Measurements from ENCODE around the gene RASSF4.

RASSF4 gene

DNA sequence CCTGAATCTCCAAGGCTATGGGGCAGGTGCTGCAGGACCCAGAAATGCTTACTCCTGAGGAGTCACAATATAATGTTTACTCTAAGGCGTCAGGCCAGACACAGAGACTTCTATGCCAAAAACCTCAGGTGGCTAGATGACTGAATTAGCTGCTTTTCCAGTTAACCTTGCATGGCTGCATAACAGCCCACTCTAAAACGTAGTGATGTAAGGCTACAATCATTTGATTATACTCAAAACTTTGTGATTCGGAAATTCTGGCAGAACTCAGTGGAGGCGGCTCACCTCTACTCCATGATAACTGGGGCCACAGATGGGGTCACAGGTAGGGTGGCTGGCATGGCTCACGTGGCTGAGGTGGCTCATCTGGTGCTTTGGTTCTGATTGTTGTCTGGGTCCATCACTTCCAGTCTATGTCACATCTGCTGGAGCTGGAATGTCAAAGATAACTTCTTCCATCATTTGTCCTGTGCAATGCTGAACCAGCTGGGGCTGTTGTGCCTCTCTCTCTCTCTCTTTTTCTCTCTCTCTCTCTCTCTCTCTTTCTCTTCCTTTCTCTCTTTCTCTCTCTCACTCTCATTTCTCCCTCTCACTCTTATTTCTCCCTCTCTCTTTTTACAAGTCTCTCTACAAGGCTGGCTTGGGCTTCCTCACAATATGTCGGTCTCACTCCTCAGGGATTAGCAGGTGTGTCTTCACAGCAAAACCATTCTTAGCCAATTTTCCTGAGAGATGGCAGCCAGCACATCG, 36.6 kb upstream of the RASSF4 start:
- peaks cover 12% of the 10 kb centered on the region for H3K27me3 Mint-ChIP-seq
- no peaks in the 10 kb centered on the region for H3K4me1 Mint-ChIP-seq
- no peak for DNase-seq
- H3K27ac Mint-ChIP-seq, result no peak overlapping the region
- H3K9me3 Mint-ChIP-seq, result no peaks in the 10 kb centered on the region
- no peaks in the 10 kb centered on the region for H3K36me3 Mint-ChIP-seq
- CTCF ChIA-PET, result interaction anchor here (2.4 kb wide), 1 partner anchor 10 kb away, joined by 10 read pairs; no protein-coding TSS in a partner anchor
- H3K4me3 Mint-ChIP-seq, result no peak overlapping the region

DNA sequence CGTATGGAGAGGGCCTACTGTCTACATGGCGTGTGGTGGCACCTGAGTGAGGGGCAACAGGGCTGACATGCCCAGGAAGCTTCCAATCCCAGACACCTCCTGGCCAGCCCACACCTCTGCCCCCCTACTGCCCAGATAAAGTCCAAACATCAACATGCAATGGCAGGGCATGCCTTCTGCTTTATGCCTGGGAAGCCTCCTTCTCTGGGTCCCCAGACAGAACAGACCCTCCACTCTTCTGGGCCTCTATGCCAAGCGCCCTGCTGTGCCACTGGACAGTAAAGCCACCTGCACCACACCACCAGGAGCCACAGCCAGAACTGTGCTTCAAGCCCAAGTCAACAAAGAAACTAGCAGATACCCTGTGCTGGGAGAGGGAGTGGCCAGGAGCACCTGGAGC, 36.0 kb upstream of the RASSF4 start:
- no peak for DNase-seq
- H3K27me3 Mint-ChIP-seq, result peaks cover 10% of the 10 kb centered on the region
- H3K9me3 Mint-ChIP-seq, result no peaks in the 10 kb centered on the region
- CTCF ChIA-PET, result interaction anchor here (2.2 to 2.4 kb wide), 2 partner anchors 9 to 58 kb away, joined by 5 to 10 read pairs; no protein-coding TSS in a partner anchor
- H3K4me1 Mint-ChIP-seq, result no peaks in the 10 kb centered on the region
- H3K36me3 Mint-ChIP-seq, result no peaks in the 10 kb centered on the region
- H3K27ac Mint-ChIP-seq, result no peak overlapping the region
- no peak overlapping the region for H3K4me3 Mint-ChIP-seq

DNA sequence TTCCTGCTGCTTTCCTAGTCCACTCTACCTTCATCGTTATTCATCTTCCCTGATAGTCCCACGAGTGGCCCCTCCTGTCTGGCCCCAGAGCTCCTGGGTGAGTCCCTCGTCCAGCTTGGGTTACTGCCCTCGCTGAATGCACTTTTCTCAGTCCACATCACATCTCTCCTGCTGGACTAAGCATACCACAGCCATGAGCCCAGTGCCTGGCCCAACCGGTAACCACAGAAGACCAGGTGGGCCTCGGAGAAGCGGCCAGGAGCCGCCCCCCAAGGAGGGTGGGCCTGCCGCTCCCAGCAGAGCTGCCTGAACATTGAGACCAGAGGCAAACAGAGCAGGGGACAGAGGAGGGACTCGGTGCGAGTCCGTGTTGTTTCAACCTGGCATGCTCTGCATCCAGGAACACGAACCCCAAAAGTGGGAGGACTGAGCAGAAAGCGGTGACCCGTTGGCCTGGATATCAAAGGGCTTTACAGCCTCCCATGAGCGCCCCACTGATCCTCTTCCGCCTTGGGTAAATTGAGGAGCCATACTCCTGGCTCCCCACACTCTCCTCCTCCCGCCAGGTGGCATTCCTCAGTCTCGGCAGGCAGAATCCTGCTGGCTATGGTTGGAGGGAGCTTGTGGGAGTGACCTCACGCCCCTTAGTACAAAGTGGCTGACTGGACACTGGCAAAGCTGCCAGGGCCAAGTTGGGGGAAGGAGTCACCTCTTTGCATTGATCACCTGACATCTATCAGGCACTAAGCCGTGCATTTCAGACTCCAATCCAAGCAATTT, 35.2 kb upstream of the RASSF4 start:
- no peaks in the 10 kb centered on the region for H3K4me1 Mint-ChIP-seq
- no peaks in the 10 kb centered on the region for H3K36me3 Mint-ChIP-seq
- H3K9me3 Mint-ChIP-seq, result no peaks in the 10 kb centered on the region
- H3K4me3 Mint-ChIP-seq, result no peak overlapping the region
- H3K27me3 Mint-ChIP-seq, result peaks cover 13% of the 10 kb centered on the region
- no peak overlapping the region for H3K27ac Mint-ChIP-seq
- no peak for DNase-seq
- CTCF ChIA-PET, result interaction anchor here (0.8 to 2.4 kb wide), 4 partner anchors 8 to 59 kb away, joined by 3 to 10 read pairs (median 4); no protein-coding TSS in a partner anchor

DNA sequence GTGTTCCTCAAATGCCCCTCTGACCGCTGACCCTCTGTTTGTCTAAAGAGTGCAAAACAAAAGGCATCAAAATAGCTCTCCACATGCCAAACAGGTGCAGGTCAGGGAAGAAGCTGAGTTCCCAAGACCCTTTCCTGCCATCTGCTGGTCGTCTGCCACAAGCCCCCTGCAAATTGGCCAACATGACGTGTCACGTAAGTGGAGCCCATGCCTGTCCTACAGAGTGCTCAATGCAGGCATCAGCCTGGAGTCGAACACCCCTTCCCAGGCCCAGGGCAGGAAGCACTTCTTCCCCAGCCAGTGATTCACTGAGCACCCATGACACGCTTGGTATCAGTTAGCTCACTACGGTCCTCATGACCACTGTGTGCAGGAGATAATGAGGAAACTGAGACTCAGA, 34.4 kb upstream of the RASSF4 start:
- H3K4me3 Mint-ChIP-seq, result no peak overlapping the region
- no peak overlapping the region for H3K27ac Mint-ChIP-seq
- no peaks in the 10 kb centered on the region for H3K36me3 Mint-ChIP-seq
- H3K9me3 Mint-ChIP-seq, result no peaks in the 10 kb centered on the region
- DNase-seq, result peak; percentile 38
- H3K4me1 Mint-ChIP-seq, result no peaks in the 10 kb centered on the region
- peaks cover 20% of the 10 kb centered on the region for H3K27me3 Mint-ChIP-seq
- CTCF ChIA-PET, result interaction anchor here (0.8 to 2.2 kb wide), 3 partner anchors 9 to 60 kb away, joined by 3 to 5 read pairs (median 4); no protein-coding TSS in a partner anchor

DNA sequence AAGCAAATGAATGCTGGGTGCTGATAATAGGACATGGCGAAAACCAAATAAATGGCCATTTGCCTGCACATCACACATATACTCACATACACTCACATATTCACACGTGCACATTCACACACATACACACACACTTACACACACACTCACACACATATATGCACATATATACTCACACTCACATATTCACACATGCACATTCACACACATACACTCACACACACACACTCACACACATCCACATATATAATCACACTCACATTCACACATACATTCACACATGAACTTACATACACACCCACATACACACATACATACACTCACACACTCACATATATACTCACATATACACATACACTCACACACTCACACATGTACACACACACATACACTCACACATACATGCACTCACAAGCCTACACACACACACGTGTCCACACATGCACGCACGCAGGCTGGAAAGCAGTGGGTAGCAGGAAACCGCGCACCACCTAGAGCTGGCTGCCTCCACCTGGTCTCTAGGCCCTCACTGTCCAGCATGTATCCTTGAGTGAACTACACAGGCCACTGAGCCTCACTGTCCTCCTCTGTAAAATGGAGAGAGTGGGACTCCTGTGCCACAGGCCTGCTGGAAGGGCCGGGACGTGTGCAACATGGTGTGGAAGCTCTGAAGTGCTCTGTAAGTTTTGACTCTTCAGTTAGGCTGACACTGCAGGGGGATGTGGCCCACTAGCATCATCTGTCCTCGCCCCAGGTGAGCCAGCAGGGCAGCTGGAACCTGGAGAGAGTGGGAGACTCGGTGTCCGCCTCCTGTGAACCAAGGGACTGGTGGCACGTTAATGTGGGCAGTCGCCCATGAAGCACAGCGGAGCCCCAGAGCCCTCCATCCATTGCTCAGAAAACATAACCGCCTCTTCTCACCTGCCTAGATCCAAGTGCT, 33.5 kb upstream of the RASSF4 start:
- Mint-ChIP-seq H3K27me3 (peaks cover 15% of the 10 kb centered on the region), H3K4me1 (no peaks in the 10 kb centered on the region), H3K36me3 (no peaks in the 10 kb centered on the region), H3K4me3 (no peak overlapping the region), H3K9me3 (no peaks in the 10 kb centered on the region), H3K27ac (no peak overlapping the region)
- CTCF ChIA-PET, result interaction anchor here (2.2 kb wide), 1 partner anchor 61 kb away, joined by 5 read pairs; no protein-coding TSS in a partner anchor
- no peak for DNase-seq

DNA sequence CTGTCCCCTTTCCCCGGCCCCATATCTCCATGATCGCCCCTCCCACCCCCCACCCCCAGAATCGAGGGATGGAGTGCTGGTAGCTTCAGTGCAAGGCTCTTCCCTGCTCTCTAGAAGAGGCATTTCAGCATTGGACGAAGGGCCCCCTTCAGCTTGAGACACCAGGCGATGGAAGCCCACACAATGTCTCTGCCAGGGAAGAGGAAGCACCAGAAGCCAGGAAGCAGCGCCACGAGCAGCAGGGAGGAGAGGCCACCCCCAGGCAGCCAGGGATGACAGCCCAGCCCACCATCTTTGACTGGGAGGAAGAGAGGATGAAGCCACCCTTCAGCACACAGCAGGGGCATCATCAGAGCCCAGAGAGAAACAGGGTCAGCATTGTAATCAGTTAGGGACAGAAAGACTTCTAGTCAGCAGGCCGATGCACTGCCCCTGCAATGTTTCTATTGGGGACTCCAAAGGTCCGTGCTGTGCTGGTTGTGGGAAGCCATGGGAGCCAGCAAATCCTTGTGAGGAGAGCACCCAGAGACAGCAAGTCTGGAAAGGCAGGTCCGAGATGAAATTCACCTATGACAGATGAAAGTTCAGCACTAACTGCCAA, 32.8 kb upstream of the RASSF4 start:
- CTCF ChIA-PET, result interaction anchor here (1.1 kb wide), 1 partner anchor 10 kb away, joined by 3 read pairs; no protein-coding TSS in a partner anchor
- Mint-ChIP-seq H3K4me1 (no peaks in the 10 kb centered on the region), H3K4me3 (no peak overlapping the region), H3K36me3 (no peaks in the 10 kb centered on the region), H3K27me3 (peaks cover 17% of the 10 kb centered on the region), H3K9me3 (no peaks in the 10 kb centered on the region), H3K27ac (no peak overlapping the region)
- no peak for DNase-seq

DNA sequence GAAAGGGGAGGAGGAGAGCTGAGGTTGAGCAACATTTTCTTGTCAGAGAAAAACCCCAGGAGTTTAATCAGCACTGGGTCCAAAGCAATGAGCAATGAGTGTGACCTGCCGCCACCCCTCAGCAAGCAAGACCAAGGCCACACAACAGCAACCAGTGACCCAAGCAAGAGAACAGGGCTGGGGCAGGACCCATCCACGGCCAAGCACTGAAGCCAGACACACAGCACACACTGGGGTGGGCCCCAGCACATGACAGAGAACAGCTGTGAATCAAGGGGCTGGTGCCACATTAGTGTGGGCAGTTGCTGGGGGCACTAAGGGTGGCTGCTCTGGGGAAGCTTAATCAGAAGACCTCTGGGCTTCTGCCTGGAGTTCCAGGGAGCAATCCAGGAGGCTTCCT, 32.2 kb upstream of the RASSF4 start:
- Mint-ChIP-seq H3K36me3 (no peaks in the 10 kb centered on the region), H3K4me1 (no peaks in the 10 kb centered on the region), H3K27me3 (peaks cover 17% of the 10 kb centered on the region), H3K4me3 (no peak overlapping the region), H3K27ac (no peak overlapping the region), H3K9me3 (no peaks in the 10 kb centered on the region)
- DNase-seq, result no peak
- CTCF ChIA-PET, result interaction anchor here (1.1 kb wide), 1 partner anchor 9 kb away, joined by 3 read pairs; no protein-coding TSS in a partner anchor

DNA sequence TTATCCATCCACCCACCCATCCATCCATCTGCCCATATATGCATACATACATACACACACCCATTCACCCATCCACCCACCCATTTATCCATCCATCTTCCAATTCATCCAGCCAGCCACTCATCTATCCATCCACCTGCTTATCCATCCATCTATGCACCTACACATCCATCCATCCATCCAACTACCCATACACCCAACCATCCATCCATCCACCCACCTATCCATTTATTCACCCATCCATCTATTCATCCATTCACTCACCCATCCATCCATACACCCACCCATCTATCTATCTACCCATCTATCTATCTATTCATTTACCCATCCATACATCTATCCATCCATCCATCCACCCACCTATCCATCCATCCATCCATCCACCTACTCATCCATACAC, 31.1 kb upstream of the RASSF4 start:
- H3K4me1 Mint-ChIP-seq, result no peaks in the 10 kb centered on the region
- no peak overlapping the region for H3K4me3 Mint-ChIP-seq
- H3K27me3 Mint-ChIP-seq, result peaks cover 14% of the 10 kb centered on the region
- no peaks in the 10 kb centered on the region for H3K9me3 Mint-ChIP-seq
- no peak for DNase-seq
- CTCF ChIA-PET, result no interaction called here
- H3K27ac Mint-ChIP-seq, result no peak overlapping the region
- H3K36me3 Mint-ChIP-seq, result no peaks in the 10 kb centered on the region

DNA sequence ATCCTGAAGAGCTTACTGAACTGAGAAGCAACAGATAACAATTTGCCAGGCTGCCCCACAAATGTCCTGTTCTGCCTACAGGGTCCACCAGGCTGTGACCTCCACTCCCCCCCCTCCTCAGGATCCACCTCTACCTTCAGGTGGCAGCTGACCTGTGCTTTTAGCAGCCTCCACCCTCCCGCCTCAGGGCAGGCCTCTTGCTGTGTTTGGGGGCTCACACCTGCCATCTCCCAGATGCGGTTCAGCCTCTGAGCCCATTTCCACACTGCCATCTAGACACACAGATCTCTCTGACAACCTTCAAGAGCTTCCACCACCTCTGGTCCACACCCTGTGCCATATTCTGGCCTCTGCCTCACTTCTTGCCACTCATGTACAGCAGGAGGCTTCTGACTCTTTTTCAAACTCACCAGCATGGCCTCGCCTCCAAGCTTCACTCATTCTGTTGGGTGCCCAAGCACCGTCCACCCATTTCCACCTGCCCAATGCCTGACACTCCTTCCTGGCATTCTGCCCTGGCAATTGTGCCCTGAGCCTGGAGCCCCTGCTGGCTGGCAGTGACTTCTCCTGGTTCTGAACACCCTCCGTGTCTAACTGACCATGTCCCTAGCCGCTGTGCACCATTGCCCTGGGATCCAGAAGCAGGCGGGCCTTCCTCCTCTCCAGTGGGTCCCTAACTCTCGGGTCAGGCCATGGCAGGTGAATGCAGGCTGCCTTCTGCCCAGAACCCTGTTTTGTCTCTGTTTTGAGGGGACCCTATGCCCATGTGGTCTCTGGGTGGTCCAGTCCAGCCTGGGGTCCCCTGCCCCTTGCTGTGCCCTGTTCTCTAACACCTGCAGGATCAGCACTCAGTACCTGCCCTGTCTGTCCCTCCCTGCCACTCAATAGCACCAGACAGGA, 30.0 kb upstream of the RASSF4 start:
- DNase-seq, result no peak
- no peak overlapping the region for H3K4me3 Mint-ChIP-seq
- CTCF ChIA-PET, result no interaction called here
- H3K9me3 Mint-ChIP-seq, result no peaks in the 10 kb centered on the region
- H3K36me3 Mint-ChIP-seq, result no peaks in the 10 kb centered on the region
- H3K27me3 Mint-ChIP-seq, result peaks cover 14% of the 10 kb centered on the region
- no peaks in the 10 kb centered on the region for H3K4me1 Mint-ChIP-seq
- H3K27ac Mint-ChIP-seq, result no peak overlapping the region

DNA sequence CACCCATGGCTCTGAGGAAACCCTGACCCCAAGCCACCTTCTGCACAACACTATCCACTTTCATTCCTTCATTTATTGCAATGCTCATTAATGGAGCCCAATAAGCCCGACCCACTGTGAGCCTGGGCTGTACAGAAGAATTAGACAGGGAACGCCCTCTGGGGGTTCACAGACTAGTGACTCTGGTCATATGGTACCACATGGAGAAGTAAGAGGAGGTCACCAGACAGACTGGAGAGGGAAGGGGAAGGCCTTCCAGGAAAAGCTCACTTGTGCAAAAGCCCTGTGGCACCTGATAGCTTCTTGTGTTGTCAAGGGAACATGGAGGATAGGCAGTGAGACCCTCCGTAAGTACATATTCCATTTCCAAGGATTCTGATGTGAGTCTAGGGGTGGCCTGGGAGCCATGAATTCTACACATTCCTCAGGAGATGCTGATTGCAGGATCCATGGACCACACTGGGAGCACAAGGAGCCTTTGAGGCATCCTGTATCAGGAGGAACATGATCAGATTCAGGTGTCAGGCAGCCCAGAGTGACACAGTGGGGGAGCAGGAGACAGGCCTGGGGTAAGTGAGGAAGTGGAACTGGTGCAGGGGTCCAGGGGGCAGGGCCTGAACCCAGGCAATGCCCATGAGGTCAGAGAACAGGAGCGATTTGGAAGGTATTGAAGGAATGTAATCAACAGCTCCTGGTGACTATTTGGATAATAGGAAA, 28.5 kb upstream of the RASSF4 start:
- Mint-ChIP-seq H3K4me1 (peaks cover 5% of the 10 kb centered on the region), H3K27me3 (peaks cover 21% of the 10 kb centered on the region), H3K36me3 (no peaks in the 10 kb centered on the region), H3K4me3 (no peak overlapping the region), H3K27ac (no peak overlapping the region), H3K9me3 (no peaks in the 10 kb centered on the region)
- CTCF ChIA-PET, result interaction anchor here (0.8 to 4.1 kb wide), 7 partner anchors 11 to 304 kb away, joined by 3 to 15 read pairs (median 11); no protein-coding TSS in a partner anchor
- no peak for DNase-seq

DNA sequence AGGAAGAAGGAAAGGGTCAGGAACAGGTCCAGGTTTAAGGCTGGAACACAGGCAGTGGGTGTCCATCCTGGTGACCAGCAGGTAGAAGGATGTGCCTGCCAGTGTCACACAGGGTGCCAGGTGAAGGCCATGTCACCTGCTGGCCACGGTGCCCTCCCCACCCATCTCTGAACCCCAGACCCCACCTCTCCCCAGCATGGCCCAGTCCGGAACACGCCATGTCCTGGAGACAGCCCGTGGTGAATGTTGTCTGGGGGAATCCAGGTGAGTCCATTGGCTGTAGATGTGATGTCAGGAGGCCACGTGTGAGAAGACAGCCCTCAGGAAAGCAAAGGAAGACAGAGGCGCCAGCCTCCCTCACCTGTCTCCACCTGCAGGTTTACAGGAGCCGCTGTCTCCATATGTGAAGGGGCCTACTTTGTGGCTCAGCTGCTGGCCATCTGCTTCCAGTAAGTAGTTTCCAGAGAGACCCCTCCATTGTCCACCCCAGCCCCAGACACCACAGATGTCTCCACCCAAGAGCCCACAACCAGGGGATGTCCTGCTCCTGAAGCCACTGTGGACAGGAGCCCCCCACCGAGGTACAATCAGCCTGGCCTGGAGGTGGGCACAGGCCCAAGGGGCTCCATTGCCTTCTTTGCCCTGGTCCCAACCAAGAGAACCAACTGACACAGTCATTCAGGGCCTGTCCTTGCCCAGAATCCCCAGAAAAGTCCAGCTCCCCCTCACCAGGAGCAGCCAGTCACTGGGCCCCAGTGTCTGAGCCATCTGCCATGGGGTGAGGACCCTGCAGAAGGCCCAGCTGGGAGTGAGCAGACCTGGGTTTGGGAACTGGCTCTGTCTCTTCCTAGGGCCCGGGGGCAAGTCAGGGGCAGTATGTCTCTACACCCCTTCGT, 27.7 kb upstream of the RASSF4 start:
- H3K4me1 Mint-ChIP-seq, result peaks cover 11% of the 10 kb centered on the region
- H3K36me3 Mint-ChIP-seq, result no peaks in the 10 kb centered on the region
- CTCF ChIA-PET, result interaction anchor here (0.8 to 4.1 kb wide), 23 partner anchors 8 to 314 kb away, joined by 3 to 32 read pairs (median 7); partner anchors contain the start of genes DEPP1 and ZNF22
- no peak overlapping the region for H3K27ac Mint-ChIP-seq
- H3K4me3 Mint-ChIP-seq, result no peak overlapping the region
- DNase-seq, result no peak
- peaks cover 21% of the 10 kb centered on the region for H3K27me3 Mint-ChIP-seq
- H3K9me3 Mint-ChIP-seq, result no peaks in the 10 kb centered on the region

All from activated naive CD4-positive, alpha-beta T cell treated with anti-CD3 and anti-CD28 coated beads, Interleukin-2, amount 10 ng/mL, durations not matched to agents 7 days and 5 days (primary cell).